Left ventricle myocardium inferior (tissue), 1 donor: ENCODE measurements around the gene TRMT5. TPM values are rescaled to one million over a fixed set of nuclear protein-coding genes. Genes with fewer than 3 reads are reported as not detected.

Experiments used
- DNase-seq: peaks from one replicate; pipeline ENCODE4 v3.0.0-alpha.2; 2020
- H3K27ac ChIP-seq: fragments of 200-600 bp; replicated peaks from 2 replicates; pipeline ENCODE4 v1.8.0; 2021
- H3K27me3 ChIP-seq: fragments of 200-600 bp; 2 replicates; pipeline ENCODE4 v1.8.0; 2021; ENCODE audit warnings: low read depth
- H3K36me3 ChIP-seq: fragments of 200-600 bp; 2 replicates; pipeline ENCODE4 v1.8.0; 2021
- H3K4me1 ChIP-seq: fragments of 200-600 bp; 2 replicates; pipeline ENCODE4 v1.8.0; 2021
- H3K4me3 ChIP-seq: fragments of 200-600 bp; 2 replicates; pipeline ENCODE4 v1.8.0; 2021; ENCODE audit warnings: mild to moderate bottlenecking, moderate library complexity
- H3K9me3 ChIP-seq: fragments of 200-600 bp; replicated peaks from 2 replicates; pipeline ENCODE4 v1.8.0; 2021
- intact Hi-C: fragments of 100-400 bp; cut with micrococcal nuclease; formaldehyde crosslinking; loops from one replicate; pipeline ENCODE4 v1.11.0; 2022
- total RNA-seq: library from RNA; stranded (reverse); fragmentation: NEBNext Ultra II Directional; extraction: Animal tissue kit (Norgen Biotek cat#: 25700); gene quantifications from one replicate; pipeline ENCODE4 v1.2.1, GENCODE V29; 2021
- TF ChIP-seq, protein P1 (sequence below): fragments of 200-600 bp; IDR thresholded peaks from 2 replicates; pipeline ENCODE4 v1.8.0; 2021; ENCODE audit warnings: antibody characterized with exemption, mild to moderate bottlenecking, borderline replicate concordance
- donor health status: DM: no; HTN: yes; CAD: no; lungs with severe emphysema.

The TRMT5 gene
- total RNA-seq, 1 donor from 2014 or later: 6.7 TPM

DNA sequence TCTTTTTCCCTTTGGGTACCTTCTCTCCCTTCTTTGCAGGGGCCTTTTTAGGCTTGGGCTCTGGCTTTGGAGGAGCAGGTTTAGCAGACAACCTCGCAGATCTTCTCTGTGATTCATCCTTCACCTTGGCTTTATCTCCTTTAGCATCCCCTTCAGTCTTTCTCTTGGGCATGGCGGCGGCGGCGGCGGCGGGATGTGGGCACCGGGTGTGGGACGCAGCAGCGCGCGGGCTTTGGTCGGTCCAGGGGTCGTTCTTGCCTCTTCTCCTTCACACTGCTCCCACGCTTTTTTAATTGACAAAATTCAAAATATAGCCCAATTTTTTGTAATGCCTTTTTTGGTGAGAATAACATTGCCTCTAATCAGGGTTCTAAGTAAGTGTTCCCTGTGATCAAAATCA is 8.6 kb downstream of the TRMT5 start:
- DNase-seq: no peak
- H3K4me3 ChIP-seq: no peak overlapping the region
- H3K27me3 ChIP-seq: no peaks in the 10 kb centered on the region
- H3K9me3 ChIP-seq: no peaks in the 10 kb centered on the region
- peaks cover 6% of the 10 kb centered on the region for H3K36me3 ChIP-seq
- TF ChIP-seq, protein P1, sequence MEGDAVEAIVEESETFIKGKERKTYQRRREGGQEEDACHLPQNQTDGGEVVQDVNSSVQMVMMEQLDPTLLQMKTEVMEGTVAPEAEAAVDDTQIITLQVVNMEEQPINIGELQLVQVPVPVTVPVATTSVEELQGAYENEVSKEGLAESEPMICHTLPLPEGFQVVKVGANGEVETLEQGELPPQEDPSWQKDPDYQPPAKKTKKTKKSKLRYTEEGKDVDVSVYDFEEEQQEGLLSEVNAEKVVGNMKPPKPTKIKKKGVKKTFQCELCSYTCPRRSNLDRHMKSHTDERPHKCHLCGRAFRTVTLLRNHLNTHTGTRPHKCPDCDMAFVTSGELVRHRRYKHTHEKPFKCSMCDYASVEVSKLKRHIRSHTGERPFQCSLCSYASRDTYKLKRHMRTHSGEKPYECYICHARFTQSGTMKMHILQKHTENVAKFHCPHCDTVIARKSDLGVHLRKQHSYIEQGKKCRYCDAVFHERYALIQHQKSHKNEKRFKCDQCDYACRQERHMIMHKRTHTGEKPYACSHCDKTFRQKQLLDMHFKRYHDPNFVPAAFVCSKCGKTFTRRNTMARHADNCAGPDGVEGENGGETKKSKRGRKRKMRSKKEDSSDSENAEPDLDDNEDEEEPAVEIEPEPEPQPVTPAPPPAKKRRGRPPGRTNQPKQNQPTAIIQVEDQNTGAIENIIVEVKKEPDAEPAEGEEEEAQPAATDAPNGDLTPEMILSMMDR: no peak
- H3K27ac ChIP-seq: no peak overlapping the region
- peaks cover 5% of the 10 kb centered on the region for H3K4me1 ChIP-seq
- intact Hi-C loops: no loop called here

DNA sequence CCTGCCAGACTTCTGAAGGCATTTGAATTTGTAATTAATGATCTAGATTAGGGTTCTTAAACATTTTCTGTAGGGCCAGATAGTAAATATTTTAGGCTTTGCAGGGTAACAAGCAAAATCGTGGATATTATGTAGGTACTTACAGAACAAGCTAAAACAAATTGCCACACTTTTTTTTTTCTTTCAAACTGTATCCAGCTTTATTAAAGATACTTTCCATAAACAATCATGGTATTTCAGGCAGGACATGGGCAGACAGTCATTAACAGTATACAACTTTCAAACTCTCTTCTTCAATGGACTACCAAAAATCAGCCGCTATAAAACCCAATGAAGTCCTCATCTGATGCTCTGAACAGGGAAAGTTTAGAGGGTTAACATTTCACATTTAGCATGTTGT is 9.6 kb downstream of the TRMT5 start:
- no peaks in the 10 kb centered on the region for H3K27me3 ChIP-seq
- intact Hi-C loops: no loop called here
- TF ChIP-seq, protein P1: no peak

DNA sequence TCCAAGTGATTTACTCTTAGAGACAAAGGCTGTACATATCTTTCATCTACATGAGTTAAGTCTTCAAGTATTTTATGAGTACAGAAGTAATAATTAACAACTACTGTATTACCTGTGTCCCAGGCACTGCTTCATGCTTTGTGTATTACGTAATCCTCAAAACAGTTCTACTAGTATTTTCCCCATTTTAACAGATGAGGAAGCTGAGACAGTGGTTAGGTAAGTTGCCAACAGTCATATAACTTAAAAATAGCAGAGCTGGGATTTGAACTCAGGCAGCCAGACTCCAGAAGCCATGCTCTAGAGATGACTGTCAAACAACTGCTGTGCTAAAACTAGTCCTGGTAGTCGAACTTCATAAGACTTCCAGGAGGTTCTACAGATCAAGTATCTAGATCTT is 10.7 kb downstream of the TRMT5 start:
- Histone ChIP-seq H3K4me1 (peaks cover 5% of the 10 kb centered on the region), H3K9me3 (no peaks in the 10 kb centered on the region), H3K4me3 (no peak overlapping the region)

More for the DNA sequence above, 9.6 kb downstream of the TRMT5 start:
- peaks cover 5% of the 10 kb centered on the region for H3K4me1 ChIP-seq
- no peak overlapping the region for H3K4me3 ChIP-seq
- no peaks in the 10 kb centered on the region for H3K9me3 ChIP-seq
- H3K36me3 ChIP-seq: peaks cover 6% of the 10 kb centered on the region
- H3K27ac ChIP-seq: no peak overlapping the region
- no peak for DNase-seq

DNA sequence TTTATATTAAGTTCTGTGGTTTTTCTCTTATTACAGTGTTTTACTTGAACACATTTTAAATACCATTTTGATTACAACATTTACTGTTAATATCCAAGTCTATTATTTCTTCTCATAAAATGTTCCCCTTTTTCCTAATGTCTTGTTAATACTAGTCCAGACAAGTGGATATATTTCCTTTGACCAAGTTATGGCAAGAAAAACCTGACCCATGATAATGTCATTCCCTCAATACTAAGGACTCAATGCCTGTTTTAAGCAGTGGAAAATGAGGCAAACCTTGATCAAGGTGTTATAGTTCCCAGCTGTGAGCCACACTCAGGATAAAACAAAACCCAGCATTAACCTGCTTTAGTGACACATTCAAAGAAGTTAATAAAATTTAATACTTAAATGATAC is 12.2 kb downstream of the TRMT5 start:
- no peaks in the 10 kb centered on the region for H3K27me3 ChIP-seq
- intact Hi-C loops: no loop called here
- TF ChIP-seq, protein P1: no peak
- no peak for DNase-seq
- H3K4me3 ChIP-seq: no peak overlapping the region
- no peak overlapping the region for H3K27ac ChIP-seq
- H3K36me3 ChIP-seq: no peaks in the 10 kb centered on the region
- no peaks in the 10 kb centered on the region for H3K9me3 ChIP-seq
- H3K4me1 ChIP-seq: no peaks in the 10 kb centered on the region

More for the DNA sequence above, 10.7 kb downstream of the TRMT5 start:
- TF ChIP-seq, protein P1: no peak
- H3K27me3 ChIP-seq: no peaks in the 10 kb centered on the region
- H3K36me3 ChIP-seq: peaks cover 6% of the 10 kb centered on the region
- no peak for DNase-seq
- intact Hi-C loops: no loop called here
- H3K27ac ChIP-seq: no peak overlapping the region

DNA sequence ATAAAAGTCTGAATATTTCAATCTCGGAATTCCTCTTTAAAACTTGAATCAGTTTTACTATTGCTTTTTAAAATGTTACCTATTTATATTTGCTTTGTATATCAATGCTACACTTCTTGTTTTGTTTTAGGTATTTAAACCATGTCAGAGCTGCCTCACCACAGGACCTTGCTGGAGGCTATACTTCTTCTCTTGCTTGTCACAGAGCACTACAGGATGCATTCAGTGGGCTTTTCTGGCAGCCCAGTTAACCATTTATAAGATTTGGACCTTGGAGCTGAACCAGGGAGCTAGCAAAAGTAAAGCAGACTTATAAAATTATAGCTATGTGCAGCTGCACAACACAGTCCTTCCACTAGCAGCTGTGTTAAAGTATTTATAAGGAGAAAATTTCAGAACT is 12.8 kb downstream of the TRMT5 start:
- intact Hi-C loops: no loop called here
- no peaks in the 10 kb centered on the region for H3K4me1 ChIP-seq
- no peak for DNase-seq
- no peaks in the 10 kb centered on the region for H3K36me3 ChIP-seq
- no peaks in the 10 kb centered on the region for H3K9me3 ChIP-seq
- no peak overlapping the region for H3K4me3 ChIP-seq
- no peak overlapping the region for H3K27ac ChIP-seq
- no peaks in the 10 kb centered on the region for H3K27me3 ChIP-seq
- TF ChIP-seq, protein P1: no peak

DNA sequence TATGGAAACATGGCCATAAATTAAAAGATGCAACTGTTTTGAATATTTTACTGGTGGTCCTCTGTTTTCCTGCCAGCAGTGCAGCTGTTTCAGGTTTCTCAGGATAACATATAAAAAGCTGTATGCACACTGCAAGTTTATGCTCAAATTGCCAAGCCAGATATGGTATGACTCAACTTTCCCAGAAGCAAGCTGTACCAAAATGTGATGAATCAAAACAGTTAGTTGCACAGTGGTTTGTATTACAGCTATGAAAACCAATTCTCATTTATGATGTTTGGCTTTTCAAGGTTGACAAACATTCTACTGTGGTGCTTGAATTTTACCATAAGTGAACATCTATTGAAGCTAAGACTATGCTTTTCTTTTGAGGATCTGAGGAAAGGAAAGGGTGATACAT is 15.5 kb downstream of the TRMT5 start:
- Histone ChIP-seq H3K4me3 (no peak overlapping the region), H3K9me3 (no peaks in the 10 kb centered on the region), H3K27ac (no peak overlapping the region), H3K27me3 (no peaks in the 10 kb centered on the region), H3K4me1 (no peaks in the 10 kb centered on the region), H3K36me3 (no peaks in the 10 kb centered on the region)
- TF ChIP-seq, protein P1: no peak
- intact Hi-C loops: no loop called here
- DNase-seq: no peak
